Neural crest cell (in vitro differentiated cells): Measurements from ENCODE around the gene CNKSR3. TPM values are rescaled to one million over a fixed set of nuclear protein-coding genes. Genes with fewer than 3 reads are reported as not detected.

Source experiments
- DNase-seq: peaks from one replicate; pipeline ENCODE4 v3.0.0; 2021; ENCODE audit warnings: low read depth, mixed read lengths, low spot score
- H3K27ac Mint-ChIP-seq: one replicate; pipeline ENCODE4 v1.8.0; 2021; ENCODE audit warnings: mild to moderate bottlenecking, mixed read lengths; ENCODE audit not compliant: unreplicated experiment
- H3K27me3 Mint-ChIP-seq: 2 replicates; pipeline ENCODE4 v1.8.0; 2021; ENCODE audit warnings: low read depth, mild to moderate bottlenecking, mixed read lengths
- H3K36me3 Mint-ChIP-seq: 2 replicates; pipeline ENCODE4 v1.8.0; 2021; ENCODE audit warnings: low read depth, mild to moderate bottlenecking, mixed read lengths
- H3K4me1 Mint-ChIP-seq: 2 replicates; pipeline ENCODE4 v1.8.0; 2021; ENCODE audit warnings: mixed read lengths
- H3K4me3 Mint-ChIP-seq: one replicate; pipeline ENCODE4 v1.8.0; 2021; ENCODE audit warnings: mild to moderate bottlenecking, mixed read lengths
- H3K9me3 Mint-ChIP-seq: 2 replicates; pipeline ENCODE4 v1.8.0; 2021; ENCODE audit warnings: mixed read lengths
- CTCF ChIP-seq: fragments of 200-600 bp; sonication (generic); conservative IDR thresholded peaks from 2 replicates; pipeline ENCODE4 v1.5.0; 2021; ENCODE audit warnings: antibody characterized with exemption, mild to moderate bottlenecking
- total RNA-seq: library from RNA; stranded (reverse); gene quantifications from 2 replicates; pipeline ENCODE4 v1.2.1, GENCODE V29; 2021

Gene CNKSR3
- total RNA-seq, 1 donor from 2014 or later = 11.7 TPM

GRCh38 chr6:154433477-154434241, 76.8 kb downstream of the CNKSR3 start:
- Mint-ChIP-seq H3K4me1 (peaks cover 12% of the 10 kb centered on the region), H3K36me3 (peaks cover 32% of the 10 kb centered on the region)
- DNase-seq = no peak

GRCh38 chr6:154432533-154433476, 77.7 kb downstream of the CNKSR3 start:
- no peak for TF ChIP-seq CTCF
- Mint-ChIP-seq H3K36me3 (peaks cover 32% of the 10 kb centered on the region), H3K9me3 (peaks cover 7% of the 10 kb centered on the region), H3K27me3 (no peaks in the 10 kb centered on the region), H3K27ac (no peak overlapping the region), H3K4me1 (peaks cover 12% of the 10 kb centered on the region), H3K4me3 (no peak overlapping the region)
- DNase-seq = no peak

More at GRCh38 chr6:154433477-154434241, 76.8 kb downstream of the CNKSR3 start:
- Mint-ChIP-seq H3K9me3 (peaks cover 7% of the 10 kb centered on the region), H3K27ac (peak overlapping the region; percentile 37), H3K27me3 (no peaks in the 10 kb centered on the region), H3K4me3 (no peak overlapping the region)
- no peak for TF ChIP-seq CTCF

GRCh38 chr6:154430481-154430919, 80.0 kb downstream of the CNKSR3 start:
- H3K9me3 Mint-ChIP-seq = peaks cover 7% of the 10 kb centered on the region
- DNase-seq = no peak
- no peak overlapping the region for H3K27ac Mint-ChIP-seq
- peaks cover 24% of the 10 kb centered on the region for H3K4me1 Mint-ChIP-seq
- no peaks in the 10 kb centered on the region for H3K27me3 Mint-ChIP-seq
- no peak for TF ChIP-seq CTCF
- H3K4me3 Mint-ChIP-seq = no peak overlapping the region
- H3K36me3 Mint-ChIP-seq = peaks cover 28% of the 10 kb centered on the region

- H3K9me3 Mint-ChIP-seq = peaks cover 7% of the 10 kb centered on the region
Measured at GRCh38 chr6:154429711-154430110, 80.8 kb downstream of the CNKSR3 start.

More at GRCh38 chr6:154429711-154430110, 80.8 kb downstream of the CNKSR3 start:
- H3K4me3 Mint-ChIP-seq = no peak overlapping the region
- peaks cover 31% of the 10 kb centered on the region for H3K36me3 Mint-ChIP-seq
- no peak for TF ChIP-seq CTCF
- peaks cover 31% of the 10 kb centered on the region for H3K4me1 Mint-ChIP-seq
- no peak for DNase-seq
- H3K27me3 Mint-ChIP-seq = no peaks in the 10 kb centered on the region
- peak overlapping the region; percentile 4 for H3K27ac Mint-ChIP-seq
